HG03135 (cell line): Measurements from ENCODE around the gene RAB43.

Source experiments
- ATAC-seq: cut with Tn5 transposase; IDR thresholded peaks from one replicate; pipeline ENCODE4 v1.9.1; 2021; ENCODE audit warnings: mild to moderate bottlenecking, moderate library complexity; ENCODE audit not compliant: unreplicated experiment

Gene RAB43

DNA sequence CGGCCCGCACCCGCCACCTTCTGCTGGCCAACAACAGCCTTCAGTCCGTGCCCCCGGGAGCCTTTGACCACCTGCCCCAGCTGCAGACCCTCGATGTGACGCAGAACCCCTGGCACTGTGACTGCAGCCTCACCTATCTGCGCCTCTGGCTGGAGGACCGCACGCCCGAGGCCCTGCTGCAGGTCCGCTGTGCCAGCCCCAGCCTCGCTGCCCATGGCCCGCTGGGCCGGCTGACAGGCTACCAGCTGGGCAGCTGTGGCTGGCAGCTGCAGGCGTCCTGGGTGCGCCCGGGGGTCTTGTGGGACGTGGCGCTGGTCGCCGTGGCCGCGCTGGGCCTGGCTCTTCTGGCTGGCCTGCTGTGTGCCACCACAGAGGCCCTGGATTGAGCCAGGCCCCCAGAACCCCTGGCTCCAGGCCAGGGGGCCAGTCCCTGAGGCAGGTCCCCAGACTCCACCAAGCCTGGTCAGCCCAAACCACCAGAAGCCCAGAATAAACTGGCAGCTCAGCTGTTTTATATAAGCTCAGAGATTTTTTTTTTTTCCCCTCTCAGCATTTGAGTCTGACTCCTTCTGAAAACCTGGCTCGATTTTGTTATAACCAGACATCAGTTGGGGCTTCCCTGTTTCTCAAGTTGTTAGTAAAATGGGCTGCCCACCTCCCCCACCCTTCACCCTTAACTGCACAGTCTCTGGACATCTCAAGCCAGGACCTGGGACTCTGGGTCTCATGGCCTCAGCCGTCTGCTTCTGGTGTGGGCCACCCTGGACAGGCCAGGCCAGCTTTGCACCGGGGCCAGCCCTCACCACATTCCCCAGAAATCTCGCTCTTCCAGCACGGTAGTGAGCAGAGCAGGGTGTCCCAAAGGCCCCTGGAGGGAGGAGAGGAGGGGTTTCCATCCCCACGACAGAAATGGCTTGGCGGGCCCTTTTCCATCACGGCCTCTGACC lies 59.4 kb downstream of the RAB43 start:
- no peak for ATAC-seq

DNA sequence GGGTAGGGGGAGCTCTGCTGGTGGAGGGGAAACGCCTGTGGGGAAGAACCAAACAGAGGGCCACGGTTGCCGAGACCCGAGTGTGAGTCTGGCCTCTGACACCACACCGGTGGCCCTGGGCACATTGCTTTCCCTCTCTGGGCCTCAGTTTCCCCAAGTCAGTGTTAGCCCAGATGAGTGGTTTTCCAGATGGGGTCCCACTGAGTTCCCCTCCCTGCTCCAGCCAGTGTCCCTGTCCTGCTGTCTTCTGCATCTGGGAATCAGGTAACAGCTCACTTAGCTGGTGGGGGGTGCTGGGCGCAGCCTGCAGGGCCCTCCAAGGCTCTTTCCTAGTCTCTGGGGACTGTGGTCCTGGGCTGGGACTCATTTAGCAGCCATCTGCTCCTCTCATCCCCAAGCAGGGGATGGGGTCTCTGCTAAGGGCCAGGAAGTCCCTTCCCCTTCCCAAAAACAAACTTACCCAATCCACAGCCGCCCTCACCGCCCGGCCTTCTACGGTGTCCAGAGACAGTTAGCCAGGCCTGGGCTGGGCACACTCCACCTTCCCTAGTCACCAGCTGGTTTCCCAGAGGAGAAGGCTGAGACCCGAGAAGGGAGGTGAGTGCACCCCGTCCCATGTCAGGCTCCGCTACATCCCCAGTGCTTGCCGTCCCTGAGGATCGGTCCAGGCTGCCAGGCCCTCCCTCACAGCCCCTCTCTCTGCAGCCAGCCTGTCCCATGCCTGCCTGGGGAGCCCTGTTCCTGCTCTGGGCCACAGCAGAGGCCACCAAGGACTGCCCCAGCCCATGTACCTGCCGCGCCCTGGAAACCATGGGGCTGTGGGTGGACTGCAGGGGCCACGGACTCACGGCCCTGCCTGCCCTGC lies 60.3 kb downstream of the RAB43 start:
- ATAC-seq: no peak

DNA sequence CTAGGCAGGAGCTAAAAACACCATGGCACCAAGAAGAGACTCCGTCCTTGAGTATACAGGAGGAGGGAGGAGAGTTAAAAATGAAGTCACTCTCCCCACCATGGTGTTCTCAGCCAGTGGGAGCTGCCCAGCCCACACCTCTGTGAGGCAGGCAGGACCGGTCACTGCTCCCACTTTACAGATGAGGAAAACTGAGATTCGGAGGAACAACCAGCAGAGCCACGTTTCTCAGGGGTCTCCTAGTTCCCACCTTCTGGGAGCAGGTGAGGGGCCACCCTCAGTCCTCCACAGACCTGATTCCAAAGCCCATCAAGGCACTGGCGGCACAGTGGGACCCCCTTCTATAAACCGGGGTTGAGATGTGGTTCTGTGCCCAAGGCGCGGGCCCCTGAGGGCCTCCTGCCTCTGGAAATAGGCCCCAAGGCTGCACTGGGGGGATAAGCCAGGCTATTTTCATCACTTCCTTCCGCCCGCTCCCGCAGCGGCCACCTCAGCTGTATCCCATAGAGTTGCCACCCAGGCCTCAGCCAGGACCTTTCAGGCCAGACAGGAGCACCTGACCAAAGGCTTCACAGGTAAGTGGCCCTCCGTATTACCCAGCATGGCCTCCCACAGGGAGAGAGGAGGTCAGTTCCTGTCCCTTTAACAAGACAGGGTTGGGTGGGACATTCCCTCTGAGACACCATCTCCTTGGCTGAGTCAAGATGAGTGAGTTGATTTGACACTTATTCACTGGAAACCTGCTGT lies 61.2 kb downstream of the RAB43 start, which contains the start of gene GP9:
GP9 (plus strand) TSS at position 504 of the 747 bp plus-strand sequence. CDS start 961 bp downstream, outside the sequence.
- no peak for ATAC-seq

DNA sequence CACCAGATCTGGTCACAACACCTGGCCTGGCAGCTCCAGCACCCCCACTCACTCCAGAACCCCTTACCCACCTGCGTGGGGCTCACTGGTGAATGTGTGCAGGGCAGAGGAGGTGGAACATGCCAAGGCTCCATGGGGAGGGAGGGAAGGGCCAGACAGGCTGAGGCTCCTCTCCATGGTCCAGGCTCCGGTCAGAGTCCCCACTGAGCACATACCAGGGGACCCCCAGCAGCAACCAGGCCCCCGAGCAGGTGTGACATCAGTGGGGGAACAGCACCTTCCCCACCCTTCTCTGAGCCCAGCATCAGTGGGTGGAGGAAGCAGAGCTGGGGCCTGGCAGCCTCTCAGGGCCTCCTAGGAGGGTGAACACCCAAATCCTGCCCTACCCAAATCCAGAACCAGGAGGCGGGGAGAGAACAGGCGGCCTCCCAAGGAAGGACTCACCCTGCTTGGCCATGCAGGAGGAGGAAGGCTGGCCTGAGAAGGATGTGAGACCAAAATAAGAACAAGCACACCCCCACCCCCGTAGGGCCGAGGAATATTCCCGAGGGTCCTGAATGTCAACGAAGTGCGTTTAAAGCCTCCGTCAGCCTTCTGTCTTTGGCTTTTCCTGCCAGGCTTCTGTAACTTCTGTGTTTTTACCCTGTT lies 62.2 kb downstream of the RAB43 start:
- no peak for ATAC-seq

DNA sequence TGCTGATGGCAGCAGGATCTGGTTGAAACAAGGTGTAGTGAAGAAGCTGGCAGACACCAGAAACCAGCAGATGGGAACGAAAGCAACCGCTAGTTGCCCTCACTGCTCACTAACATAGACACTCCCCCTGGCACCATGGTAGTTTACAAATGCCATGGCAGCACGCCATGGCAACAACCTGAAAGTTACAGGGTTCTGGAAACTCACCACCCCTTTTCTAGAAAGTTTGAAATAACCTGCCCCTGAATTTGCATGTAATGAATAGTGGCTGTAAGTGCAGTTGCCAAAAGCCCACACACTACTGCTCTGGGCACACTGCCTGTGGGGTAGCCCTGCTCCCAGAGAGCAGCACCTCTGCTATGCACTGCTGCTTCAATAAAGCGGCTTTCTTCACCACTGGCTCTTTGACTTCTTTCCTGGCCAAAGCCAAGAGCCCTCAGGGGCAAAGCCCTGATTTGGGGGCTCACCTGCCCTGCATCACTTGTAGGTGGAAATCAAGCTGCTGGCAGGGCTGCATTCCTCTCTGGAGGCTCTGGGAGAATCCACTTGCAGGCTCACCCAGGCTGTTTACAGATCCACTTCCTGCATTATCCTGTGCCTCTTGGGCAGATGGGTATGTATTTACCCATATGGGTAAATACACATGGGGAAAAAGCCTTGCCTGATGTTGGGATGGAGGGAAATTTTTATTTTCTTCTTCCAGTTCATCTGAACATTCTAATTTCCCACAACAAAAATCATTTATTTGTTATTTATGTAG lies 63.0 kb downstream of the RAB43 start:
- ATAC-seq: no peak

DNA sequence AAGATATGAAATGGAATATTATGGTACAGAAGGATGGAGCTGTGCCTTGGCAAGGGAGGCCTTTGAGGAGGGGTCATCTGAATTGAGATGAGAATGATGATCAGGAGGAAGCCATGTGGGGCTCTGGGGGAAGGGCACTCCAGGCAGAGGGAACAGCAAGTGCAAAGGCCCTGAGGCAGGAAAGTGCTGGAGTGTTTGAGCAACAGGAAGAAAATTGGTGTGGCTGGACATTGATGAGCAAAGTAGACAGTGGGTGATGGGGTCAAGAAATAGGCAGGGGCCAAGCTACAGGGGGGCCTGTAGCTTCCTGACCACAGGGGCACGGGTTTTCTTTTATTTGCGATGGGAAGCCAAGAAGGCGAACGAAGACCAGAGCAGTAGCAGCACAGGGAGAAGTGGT lies 64.4 kb downstream of the RAB43 start:
- no peak for ATAC-seq

DNA sequence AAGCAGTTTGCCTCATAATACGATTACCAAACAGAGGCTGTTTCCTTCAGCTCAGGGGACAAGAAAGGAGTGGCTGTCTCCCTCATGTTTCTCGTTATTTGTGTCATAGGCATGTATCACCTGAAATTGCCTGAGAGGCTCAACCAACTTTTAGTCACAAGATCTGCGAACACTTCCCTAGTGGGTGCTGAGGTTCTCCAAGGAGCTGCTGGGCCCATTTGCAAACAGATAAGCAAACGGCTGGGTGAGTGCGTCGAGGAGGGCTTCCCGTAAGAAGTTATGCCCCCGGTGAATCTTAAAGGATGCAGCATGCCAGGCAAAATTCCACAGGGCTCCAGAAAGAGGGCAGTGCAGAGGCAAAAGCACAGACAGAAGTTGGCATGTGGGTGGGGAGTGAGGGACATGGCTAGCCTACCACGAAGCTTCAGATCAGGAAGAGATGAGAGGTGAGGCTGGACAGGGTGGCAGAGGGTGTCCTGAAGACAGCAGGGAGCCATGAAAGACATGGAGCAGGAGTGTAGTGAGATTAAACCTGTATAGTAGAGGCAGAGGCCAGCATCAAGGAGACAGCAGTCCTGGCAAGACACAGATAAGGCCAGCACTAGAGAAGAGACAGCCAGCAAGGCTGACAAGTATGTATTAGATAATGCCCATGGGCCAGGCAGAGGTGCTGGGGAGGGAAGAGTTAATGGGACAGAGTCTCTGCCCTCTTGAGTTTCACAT lies 65.0 kb downstream of the RAB43 start:
- no peak for ATAC-seq

DNA sequence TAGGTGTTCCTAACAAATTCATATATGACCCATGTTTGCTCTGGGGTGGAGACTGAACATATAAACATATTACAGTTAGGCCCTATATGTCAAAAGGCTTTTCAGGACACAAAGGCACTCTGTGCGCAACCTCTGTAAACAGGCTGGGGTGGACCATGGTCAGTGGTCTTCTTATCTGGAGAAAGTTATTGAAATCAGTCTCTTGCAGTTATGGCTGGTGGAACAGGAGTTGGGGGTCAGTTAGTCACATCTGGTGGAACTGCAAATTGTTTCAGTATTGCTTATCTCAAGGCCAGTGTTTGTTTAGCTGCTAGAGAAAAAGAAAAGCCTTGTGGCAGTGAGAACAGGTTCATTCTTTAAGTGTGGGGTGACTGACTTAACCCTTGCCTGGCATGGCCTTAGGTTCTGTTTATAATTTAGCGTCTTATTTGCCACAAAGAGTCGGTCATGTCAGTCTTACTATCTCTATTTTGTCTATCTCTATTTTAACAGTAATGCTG lies 66.9 kb downstream of the RAB43 start:
- no peak for ATAC-seq

DNA sequence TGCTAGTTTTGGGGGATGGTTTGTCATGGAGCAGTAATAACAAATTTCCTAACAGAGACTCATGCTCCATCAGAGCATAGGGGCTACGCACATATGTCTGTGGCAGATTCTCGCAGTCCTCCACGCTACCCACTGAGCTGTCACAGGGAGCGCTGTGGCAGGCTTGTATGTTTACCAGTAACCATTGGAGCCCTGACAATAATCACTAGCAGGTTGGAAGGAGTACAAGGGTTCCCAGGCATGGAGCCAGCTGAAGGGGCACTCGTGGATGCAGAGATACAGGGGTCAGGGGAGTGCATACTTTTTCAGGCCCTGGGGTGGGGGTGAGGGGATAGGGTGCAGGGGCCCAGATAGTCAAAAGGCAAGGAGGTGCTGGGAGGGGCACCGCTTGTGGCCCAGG lies 68.9 kb downstream of the RAB43 start:
- no peak for ATAC-seq

DNA sequence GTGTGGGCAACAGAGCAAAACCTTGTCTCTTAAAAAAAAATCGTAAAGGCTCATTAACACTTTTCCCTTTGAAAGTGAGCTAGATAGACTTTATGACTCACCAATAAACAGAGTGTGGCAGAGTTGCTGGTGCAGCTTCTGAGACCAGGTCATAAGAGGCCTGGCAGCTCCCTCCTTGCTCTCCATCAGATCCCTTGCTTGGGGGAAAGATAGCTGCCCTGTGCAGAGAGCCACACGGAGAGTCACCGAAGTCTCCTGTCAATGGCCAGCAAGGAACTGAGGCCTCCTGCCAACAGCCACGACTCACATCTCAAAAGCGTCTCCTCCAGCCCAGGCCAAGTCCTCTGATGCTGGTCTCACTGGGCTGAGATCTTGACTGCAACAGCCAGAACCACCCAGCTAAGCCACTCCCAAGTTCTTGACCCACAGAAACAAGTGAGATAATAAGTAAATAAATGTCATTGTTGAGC lies 69.7 kb downstream of the RAB43 start:
- no peak for ATAC-seq

DNA sequence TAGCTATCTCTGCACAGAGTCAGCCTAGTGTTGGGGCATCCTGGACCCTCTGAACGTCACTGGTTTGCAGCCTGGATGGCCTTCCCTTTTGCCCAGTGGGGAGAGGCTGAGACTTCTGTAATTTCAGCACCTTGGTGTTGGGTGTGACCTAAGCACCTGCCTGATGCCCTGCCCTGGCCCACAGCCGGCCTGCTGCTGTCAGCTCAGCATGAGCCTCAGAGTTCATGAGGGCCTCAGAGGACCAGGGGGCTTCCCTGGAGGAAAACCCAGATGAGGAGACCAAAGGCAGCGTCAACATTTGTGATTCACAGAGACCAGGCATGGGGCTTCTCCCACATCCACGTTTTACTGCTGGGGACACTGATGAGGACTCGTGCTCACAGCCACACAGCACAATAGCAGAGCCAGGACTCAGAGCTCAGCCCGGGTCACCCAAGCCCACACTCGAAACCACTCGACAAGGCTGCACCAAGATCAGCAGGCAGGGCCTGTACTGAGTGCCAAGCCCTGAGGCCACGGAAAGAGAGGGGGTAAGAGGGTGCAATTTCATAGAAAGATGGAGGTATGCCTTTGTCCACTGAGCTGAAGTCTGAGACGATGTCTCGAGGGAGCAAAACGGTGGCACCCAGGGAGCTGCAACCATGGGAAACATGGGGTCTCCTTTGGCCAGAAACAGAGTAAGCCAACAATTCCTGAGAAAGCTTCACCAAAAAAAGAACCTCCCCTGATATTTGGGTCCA lies 70.9 kb downstream of the RAB43 start:
- ATAC-seq: no peak

DNA sequence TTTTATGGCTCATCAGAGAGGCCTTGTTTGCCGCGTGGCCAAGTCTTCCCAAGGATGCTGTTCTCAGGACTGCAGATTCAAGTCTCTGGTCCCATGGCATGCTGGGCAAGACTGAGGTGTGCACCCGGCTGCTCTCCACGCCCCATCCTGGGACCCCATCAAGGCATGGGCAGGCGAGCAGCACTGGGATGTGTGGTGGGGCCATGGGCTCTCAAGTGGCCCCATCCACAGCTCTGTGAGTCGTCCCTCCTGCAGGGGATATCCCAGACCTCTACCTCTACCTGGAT lies 74.1 kb downstream of the RAB43 start:
- no peak for ATAC-seq

DNA sequence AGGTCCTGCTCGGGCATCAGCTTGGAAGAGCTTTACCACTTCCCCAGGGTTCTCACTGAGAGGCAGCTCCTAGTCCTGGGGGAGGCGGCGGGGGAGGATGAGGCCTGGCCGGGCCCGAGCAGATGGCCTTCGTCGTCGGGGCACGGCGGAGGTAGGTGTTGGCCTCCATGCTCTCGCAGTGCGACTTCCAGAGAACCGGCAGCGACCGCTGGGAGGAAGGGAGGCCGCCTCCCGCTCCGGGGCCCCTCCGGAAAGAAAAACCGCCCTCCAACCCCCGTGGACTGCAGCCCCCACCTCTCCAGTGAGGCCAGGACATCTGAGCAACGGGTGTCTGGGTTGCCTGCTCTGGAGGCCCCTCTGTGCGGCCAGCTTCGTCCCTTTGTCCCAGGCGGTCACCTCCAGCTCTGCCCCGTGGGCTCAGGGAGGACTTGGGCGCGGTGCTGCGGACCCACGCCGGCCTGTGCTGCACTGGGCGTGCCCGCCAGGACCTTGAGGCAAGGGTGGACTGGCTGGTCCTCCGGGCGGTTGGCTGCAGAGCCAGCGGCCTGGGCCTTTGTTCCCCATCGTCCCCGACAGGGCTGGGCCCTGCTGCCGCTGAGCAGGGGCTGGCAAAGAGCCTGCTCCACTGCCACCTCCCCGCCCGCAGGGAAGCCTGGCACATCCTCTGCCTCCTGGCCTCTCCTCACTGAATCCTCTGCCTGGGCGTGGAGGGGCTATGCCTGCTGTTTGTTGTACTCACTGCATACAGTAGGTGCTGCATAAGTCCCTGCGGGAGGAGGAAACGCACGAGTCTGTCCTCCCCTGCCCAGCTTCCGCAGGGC lies 74.7 kb downstream of the RAB43 start:
- ATAC-seq: no peak

DNA sequence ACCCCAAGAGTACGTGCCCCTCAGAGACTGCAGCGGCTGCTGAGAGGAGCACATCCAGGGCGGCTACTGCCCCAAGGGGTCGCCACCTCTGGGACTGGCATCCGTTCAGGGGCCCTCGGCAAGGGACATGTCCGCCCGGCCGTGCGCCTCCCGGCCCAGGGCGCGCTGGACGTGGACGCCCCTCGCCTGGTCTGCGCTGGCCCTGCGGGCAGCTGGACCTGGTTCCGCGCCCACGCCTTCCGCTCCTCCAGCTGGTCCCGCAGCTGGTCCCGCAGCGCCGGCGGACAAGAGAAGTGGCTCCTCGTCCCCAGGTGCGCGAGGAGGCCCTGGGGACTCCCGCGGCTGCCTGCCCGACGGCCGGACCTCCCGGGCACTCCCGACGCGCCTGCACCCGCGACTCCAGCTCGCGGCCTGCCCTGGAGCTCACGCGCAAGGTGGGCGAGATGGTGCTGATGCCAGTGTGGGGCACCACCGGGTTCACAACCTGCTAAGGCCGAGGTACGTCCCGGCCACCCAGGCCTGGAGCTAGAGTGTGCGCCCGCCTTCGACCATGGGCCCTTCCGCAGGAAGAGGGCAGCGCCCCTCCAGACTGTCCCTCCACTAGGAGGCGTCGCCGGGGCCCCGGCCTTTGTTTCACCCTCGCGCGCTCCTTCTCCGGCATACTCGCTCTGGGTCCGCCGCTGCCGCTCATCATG lies 75.4 kb downstream of the RAB43 start:
- no peak for ATAC-seq

DNA sequence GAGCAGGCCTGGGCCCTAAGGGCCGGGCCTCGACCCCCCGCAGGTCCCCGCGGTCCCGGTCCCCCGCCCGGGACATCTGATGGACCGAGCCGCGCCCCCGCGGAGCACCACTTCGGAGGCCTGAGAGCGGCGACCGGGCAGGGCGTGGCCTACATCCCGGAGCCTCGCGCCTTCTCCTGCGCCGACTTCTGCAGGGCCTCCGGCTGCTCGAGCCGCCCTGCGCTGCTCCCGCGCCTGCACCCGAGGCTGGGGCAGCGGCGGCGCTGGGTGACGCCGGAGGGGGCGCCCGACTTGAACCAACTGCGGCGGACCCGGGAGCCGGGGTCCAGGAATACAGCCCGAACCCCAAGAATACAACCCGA lies 75.9 kb downstream of the RAB43 start:
- no peak for ATAC-seq

DNA sequence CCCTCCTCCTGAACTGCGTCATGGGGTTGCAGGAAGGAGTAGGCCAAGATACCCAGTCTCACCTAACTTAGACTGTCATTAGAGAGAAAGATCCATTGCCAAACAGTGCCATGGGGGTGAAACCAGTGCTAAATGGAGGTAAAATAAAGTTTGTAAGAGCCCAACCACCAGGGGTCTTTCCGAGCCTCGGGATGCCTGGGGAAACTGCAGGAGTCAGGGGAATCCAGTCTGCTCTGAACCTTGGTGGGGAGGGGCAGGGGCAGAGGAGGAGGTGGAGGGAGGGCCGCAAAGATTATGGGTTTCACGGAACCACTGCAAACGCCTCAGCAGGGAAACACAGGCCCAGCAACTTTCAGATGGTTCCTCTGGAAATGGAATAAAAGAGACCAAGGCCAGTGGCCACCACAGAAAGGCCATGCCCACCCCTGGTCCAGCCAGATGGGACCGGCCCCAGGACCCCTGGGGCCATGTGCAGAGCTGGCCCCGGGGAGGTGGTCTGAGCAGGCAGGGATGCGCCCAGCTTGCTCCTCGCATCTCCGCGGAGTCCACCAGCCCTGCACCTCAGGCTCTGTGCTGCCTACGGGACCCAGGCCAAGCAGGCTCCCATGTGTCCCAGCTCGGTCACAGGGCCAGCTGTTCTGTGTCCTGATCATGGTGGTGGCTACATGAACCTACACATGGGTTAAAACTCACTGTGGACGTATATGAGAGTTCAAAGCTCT lies 80.9 kb downstream of the RAB43 start:
- ATAC-seq: no peak

DNA sequence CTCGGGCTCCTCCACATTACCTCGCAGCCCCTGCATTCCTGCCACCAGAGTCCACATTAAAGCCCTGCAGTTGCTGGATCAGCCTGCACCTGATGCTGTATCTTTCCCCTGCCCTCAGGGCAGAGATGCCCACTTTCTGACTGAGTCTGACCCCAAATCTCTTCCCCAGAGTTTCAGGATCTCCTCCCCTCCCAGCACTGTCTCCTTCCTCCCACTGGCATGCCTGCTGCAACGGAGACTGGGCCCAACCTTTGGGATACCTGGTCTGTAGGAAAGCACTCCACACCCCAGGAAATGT lies 81.6 kb downstream of the RAB43 start:
- ATAC-seq: no peak
